Body of pancreas (tissue), 4 donors: Measurements from ENCODE around the gene TBX21. TPM values are rescaled to one million over a fixed set of nuclear protein-coding genes. Genes with fewer than 3 reads are reported as not detected.
A peak's percentile ranks its signal among the peaks of the same experiment; 100 is the strongest.

Experiments
- ATAC-seq: fragments of 150-250 bp; one replicate; pipeline ENCODE4 v1.9.1; 2016
- DNase-seq, 4 donors: peaks; one replicate each; pipeline ENCODE4 v3.0.0-alpha.2; 2019
- H3K27ac ChIP-seq, 4 donors: fragments of 200-600 bp; sonication (generic); 1 replicate in 3 of 4; 2 replicates in 1 of 4; pipeline versions ENCODE4 v1.5.1 to v1.6.1; 2016 to 2019; ENCODE audit warnings: mild to moderate bottlenecking in 1 of 4, mixed read lengths in 1 of 4, moderate library complexity in 1 of 4
- H3K27me3 ChIP-seq, 2 donors: fragments of 200-600 bp; sonication (generic); one replicate each; pipeline ENCODE4 v1.6.0; 2016; ENCODE audit warnings: mild to moderate bottlenecking in 1 of 2
- H3K36me3 ChIP-seq, 2 donors: fragments of 200-600 bp; sonication (generic); replicated peaks in 1 of 2; 2 replicates each; pipeline ENCODE4 v1.5.1; 2016; ENCODE audit warnings: low read depth in 2 of 2; ENCODE audit not compliant: insufficient read depth in 1 of 2
- H3K4me1 ChIP-seq: fragments of 200-600 bp; sonication (generic); one replicate; pipeline ENCODE4 v1.6.0; 2016
- H3K4me3 ChIP-seq, 2 donors: fragments of 200-600 bp; sonication (generic); 1 replicate in 1 of 2; 2 replicates in 1 of 2; pipeline ENCODE4 v1.5.1; 2016 to 2019
- H3K9me3 ChIP-seq, 3 donors: fragments of 200-600 bp; sonication (generic); 1 replicate in 2 of 3; 2 replicates in 1 of 3; pipeline ENCODE4 v1.5.1; 2016
- POLR2A ChIP-seq, 3 donors: fragments of 450-650 bp; IDR thresholded peaks; one replicate each; pipeline ENCODE4 v1.6.1; 2016; ENCODE audit warnings: antibody characterized with exemption in 3 of 3, mild to moderate bottlenecking in 2 of 3
- WGBS, 2 donors: methylation state at CpG; one replicate each; pipeline ENCODE4 v1.1.5; 2017; 5-methylcytosine and 5-hydroxymethylcytosine counted together
- intact Hi-C: fragments of 100-400 bp; cut with DNase I; formaldehyde crosslinking; loops from one replicate; pipeline ENCODE4 v1.15.1; 2023
- total RNA-seq, 2 donors: library from RNA; depleted of rRNA; stranded (reverse); fragments of >200 nt; gene quantifications; one replicate each; pipeline ENCODE4 v1.1.0, GENCODE V29; 2016
- TF ChIP-seq, protein P1 (sequence below), 7 experiments: fragments of 450-650 bp in 4 of 7; fragments of 200-600 bp in 3 of 7; sonication (generic) in 3 of 7; IDR thresholded peaks; one replicate each; pipeline ENCODE4 v1.5.1; 2016 to 2019; ENCODE audit warnings: antibody characterized with exemption in 7 of 7

Gene TBX21
- 1 to 10 TPM in 1 of 2 donors, not detected in 1; 1.0 TPM for total RNA-seq

- H3K36me3 ChIP-seq, result no peaks in the 10 kb centered on the region
- DNase-seq (peak; percentile 57 to 78 (median 69)), ATAC-seq (peak; percentile 68)
- H3K27ac ChIP-seq, result no peak within 1 kb of the TSS
- peaks cover 0 to 24% of the 10 kb centered on the region in 2 donors for H3K27me3 ChIP-seq
- 1% methylated on average over 69 of the region's 73 CpGs; no CpG with 5 or more reads in 1 of the 2 donors for WGBS, 2 donors
- peak in 2 of 3 donors; percentile 26 to 30 for TF ChIP-seq POLR2A (IDR thresholded peaks at IDR 0.05)
- TF ChIP-seq, protein P1, sequence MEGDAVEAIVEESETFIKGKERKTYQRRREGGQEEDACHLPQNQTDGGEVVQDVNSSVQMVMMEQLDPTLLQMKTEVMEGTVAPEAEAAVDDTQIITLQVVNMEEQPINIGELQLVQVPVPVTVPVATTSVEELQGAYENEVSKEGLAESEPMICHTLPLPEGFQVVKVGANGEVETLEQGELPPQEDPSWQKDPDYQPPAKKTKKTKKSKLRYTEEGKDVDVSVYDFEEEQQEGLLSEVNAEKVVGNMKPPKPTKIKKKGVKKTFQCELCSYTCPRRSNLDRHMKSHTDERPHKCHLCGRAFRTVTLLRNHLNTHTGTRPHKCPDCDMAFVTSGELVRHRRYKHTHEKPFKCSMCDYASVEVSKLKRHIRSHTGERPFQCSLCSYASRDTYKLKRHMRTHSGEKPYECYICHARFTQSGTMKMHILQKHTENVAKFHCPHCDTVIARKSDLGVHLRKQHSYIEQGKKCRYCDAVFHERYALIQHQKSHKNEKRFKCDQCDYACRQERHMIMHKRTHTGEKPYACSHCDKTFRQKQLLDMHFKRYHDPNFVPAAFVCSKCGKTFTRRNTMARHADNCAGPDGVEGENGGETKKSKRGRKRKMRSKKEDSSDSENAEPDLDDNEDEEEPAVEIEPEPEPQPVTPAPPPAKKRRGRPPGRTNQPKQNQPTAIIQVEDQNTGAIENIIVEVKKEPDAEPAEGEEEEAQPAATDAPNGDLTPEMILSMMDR (IDR thresholded peaks at IDR 0.05), result peak in 2 of 7 experiments; percentile 25 to 26
- peaks cover 13% of the 10 kb centered on the region for H3K4me1 ChIP-seq
- no peak within 1 kb of the TSS for H3K4me3 ChIP-seq
- intact Hi-C loops, result no loop called here
- no peaks in the 10 kb centered on the region for H3K9me3 ChIP-seq
These were observed at the start of gene TBX21 for GRCh38 chr17:47733047-47733673. Gene TBX21, plus strand, starts transcription at chr17:47733236. Its CDS starts 219 bp downstream, at chr17:47733455.

DNA sequence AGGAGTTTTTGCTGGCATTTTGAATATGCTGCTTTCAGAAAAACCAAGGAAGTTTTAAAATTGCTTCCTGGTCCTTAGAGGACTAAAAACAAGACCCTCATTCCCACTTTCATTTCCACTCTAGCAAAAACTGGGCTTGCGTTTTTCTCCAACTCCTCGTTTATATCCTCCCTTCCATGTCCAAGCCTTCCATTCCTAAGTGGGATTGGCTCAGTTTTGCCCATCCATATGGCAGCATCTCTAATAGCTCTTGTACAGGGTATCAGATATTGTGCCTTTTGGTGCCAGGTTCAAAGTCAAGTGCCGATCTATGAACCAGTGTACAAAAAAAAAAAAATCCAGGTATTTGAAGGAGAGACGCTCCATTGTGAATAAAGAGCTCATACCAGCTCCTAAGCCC is 49.0 kb upstream of the TBX21 start:
- Histone ChIP-seq H3K4me1 (peaks cover 17% of the 10 kb centered on the region), H3K36me3 (peaks cover 7 to 27% of the 10 kb centered on the region in 2 donors), H3K9me3 (no peaks in the 10 kb centered on the region), H3K27me3 (no peaks in the 10 kb centered on the region), H3K4me3 (no peak overlapping the region), H3K27ac (no peak overlapping the region)
- TF ChIP-seq POLR2A (IDR thresholded peaks at IDR 0.05), result no peak
- TF ChIP-seq, protein P1 (IDR thresholded peaks at IDR 0.05), result no peak
- WGBS, 2 donors, result 91 to 93% methylated on average over 4 of the region's 4 CpGs
- DNase-seq (no peak), ATAC-seq (no peak)
- intact Hi-C loops, result no loop called here

- Histone ChIP-seq H3K4me1 (peaks cover 17% of the 10 kb centered on the region), H3K27me3 (no peaks in the 10 kb centered on the region), H3K4me3 (no peak overlapping the region), H3K36me3 (peaks cover under 1 to 23% of the 10 kb centered on the region in 2 donors), H3K9me3 (no peaks in the 10 kb centered on the region), H3K27ac (no peak overlapping the region)
- TF ChIP-seq POLR2A (IDR thresholded peaks at IDR 0.05), result no peak
- TF ChIP-seq, protein P1 (IDR thresholded peaks at IDR 0.05), result no peak
- ATAC-seq (no peak), DNase-seq (no peak)
- intact Hi-C loops, result no loop called here
- WGBS, 2 donors, result 91 to 92% methylated on average over 4 of the region's 4 CpGs
These were observed 48.4 kb upstream of the TBX21 start for GRCh38 chr17:47684535-47685193.

GRCh38 chr17:47685556-47686275 is 47.3 kb upstream of the TBX21 start:
- TF ChIP-seq, protein P1 (IDR thresholded peaks at IDR 0.05), result no peak
- no peak for TF ChIP-seq POLR2A (IDR thresholded peaks at IDR 0.05)
- H3K4me1 ChIP-seq, result peaks cover 17% of the 10 kb centered on the region
- ATAC-seq (no peak), DNase-seq (no peak)
- intact Hi-C loops, result no loop called here
- no peaks in the 10 kb centered on the region for H3K27me3 ChIP-seq
- H3K36me3 ChIP-seq, result peaks cover 0 to 13% of the 10 kb centered on the region in 2 donors
- H3K9me3 ChIP-seq, result no peaks in the 10 kb centered on the region
- WGBS, 2 donors, result 85 to 92% methylated on average over 4 of the region's 4 CpGs
- H3K4me3 ChIP-seq, result no peak overlapping the region
- peak overlapping the region in 1 of 4 donors; percentile 4 for H3K27ac ChIP-seq
